Measurements from ENCODE around the gene MAP4K2. TPM values are rescaled to one million over a fixed set of nuclear protein-coding genes. Genes with fewer than 3 reads are reported as not detected.

MAP4K2 gene
- total and polyA plus RNA-seq, 9 of the 15 experiments (the other 6 are each of a cell fraction or from before 2014, with no cell fraction given): 0.13 to 14.5 (median 7.3) TPM

DNA sequence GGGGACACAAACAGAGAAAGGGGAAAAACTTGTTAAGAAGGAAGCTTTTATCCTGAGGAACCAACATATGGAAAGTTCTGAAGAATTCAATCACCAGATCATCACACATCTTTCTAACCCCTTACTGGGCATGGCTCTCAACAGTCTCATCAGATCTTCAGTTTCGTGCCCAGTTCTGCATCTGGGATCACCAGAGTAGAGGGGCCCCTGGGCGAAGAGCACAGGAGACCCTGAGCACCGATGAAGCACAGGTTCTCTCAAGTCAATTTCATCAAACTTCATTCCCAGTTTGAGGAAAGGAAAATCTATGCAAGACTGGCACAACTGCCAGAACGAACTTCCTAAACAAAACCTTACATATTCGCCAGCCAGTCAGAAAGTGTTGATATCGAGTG lies 34.7 kb downstream of the MAP4K2 start:
- no TSS peak for BruUV-seq (replicated peaks)
- WGBS (ENCODE audit: insufficient coverage, low coverage, missing lambda C conversion rate): 96% methylated on average over 6 of the region's 6 CpGs
- no peak overlapping the region for H3K27ac ChIP-seq (ENCODE audit: extremely low read depth, low read depth, low read length)
- ChIA-PET POLR2A (interaction anchor here (1.2 to 2.4 kb wide), 5 partner anchors 9 to 22 kb away, joined by 3 to 8 read pairs (median 5); partner anchors contain the start of genes PYGM and SF1), CTCF (ENCODE audit: low intra/inter-chr PET ratio) (no interaction called here)
- H3K9me3 ChIP-seq (replicated peaks; ENCODE audit: control insufficient read depth, insufficient read depth, low read depth, low read length): no peaks in the 10 kb centered on the region
- no peak overlapping the region for H2AFZ ChIP-seq (ENCODE audit: low read depth, low read length)
- ATAC-seq (no peak), DNase-seq (ENCODE audit: extremely low read depth in 1 of 4, low spot score in 3 of 4) (no peak), FAIRE-seq (peak; percentile 40)
- no peak overlapping the region for H3K4me2 ChIP-seq (ENCODE audit: insufficient read depth, low read length)
- peaks cover 5% of the 10 kb centered on the region for H3K9me1 ChIP-seq (ENCODE audit: control insufficient read depth, insufficient read depth, low read length)
- no peaks in the 10 kb centered on the region for H3K27me3 ChIP-seq (ENCODE audit: control insufficient read depth in 2 of 2, insufficient read depth in 2 of 2, low read length in 2 of 2)
- H3K4me1 ChIP-seq (replicated peaks in 1 of 2; ENCODE audit: control insufficient read depth in 2 of 2, insufficient read depth in 2 of 2, low read length in 2 of 2): peaks cover 6 to 27% of the 10 kb centered on the region in 2 experiments
- H3K4me3 ChIP-seq: no peak overlapping the region
- H4K20me1 ChIP-seq (replicated peaks; ENCODE audit: control insufficient read depth, insufficient read depth, low read length): peaks cover 65% of the 10 kb centered on the region
- in situ Hi-C loops (cut with MboI) (no loop called here), intact Hi-C loops (cut with micrococcal nuclease) (no loop called here)
- no peak overlapping the region for H3K9ac ChIP-seq (ENCODE audit: insufficient read depth in 1 of 2, low read depth in 2 of 2, low read length in 2 of 2)
- H3K36me3 ChIP-seq (ENCODE audit: control insufficient read depth, insufficient read depth, low read length): peaks cover 98% of the 10 kb centered on the region
- TF ChIP-seq PHF8 (IDR thresholded peaks at IDR 0.05; ENCODE audit: borderline replicate concordance, low read length): no peak
- 0 out of 2 replicates have a peak, but pooled peaks have one; percentile 34 for TF ChIP-seq SP1 (CRISPR knock-in tag; IDR thresholded peaks at IDR 0.05)
- peaks cover 61% of the 10 kb centered on the region for H3K79me2 ChIP-seq (ENCODE audit: control insufficient read depth, insufficient read depth, low read length)

DNA sequence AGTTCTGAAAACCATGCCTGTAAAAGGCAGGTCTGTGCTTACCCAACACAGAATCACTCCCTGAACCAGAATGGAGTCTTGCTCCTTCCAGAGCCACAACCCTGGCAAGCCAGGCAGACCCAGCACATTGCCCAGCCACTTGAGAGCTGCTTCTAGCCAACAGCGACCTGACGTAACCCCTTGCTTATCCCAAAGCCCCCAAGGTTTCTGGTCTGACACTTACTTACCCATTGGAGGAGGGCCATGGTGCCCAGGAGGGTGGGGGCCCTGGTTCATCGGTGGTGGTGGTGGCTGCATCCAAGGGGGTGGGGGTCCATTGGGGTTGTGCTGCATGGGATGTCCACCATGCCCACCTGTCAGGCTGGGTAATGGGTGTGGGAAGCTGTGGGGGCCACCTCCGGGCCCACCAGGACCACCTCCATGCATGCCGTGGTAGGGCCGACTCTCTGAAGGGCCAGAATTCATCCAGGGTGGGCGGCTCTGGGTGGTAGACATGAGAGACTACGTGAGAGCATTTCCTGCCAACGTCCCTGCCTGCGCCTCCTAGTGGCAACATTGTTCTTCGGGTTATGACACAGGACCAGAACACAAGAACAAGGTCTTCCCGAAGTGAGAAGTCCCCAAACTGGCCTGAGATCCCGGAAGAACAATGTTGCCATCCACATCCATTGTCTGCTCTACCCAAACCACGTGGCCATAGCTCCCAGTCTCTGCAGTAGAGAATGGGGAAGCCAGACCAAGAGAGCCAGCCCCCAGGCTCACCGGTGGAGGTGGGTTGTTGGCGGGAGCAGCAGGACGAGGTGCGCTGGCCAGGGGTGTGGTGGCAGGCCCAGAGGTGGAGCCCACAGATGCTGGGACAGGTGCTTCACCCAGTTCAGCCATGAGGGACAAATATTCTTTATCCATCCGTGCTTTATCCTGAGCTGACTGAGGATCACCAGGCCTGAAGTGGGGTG lies 35.4 kb downstream of the MAP4K2 start:
- BruUV-seq (replicated peaks): no TSS peak
- peaks cover 60% of the 10 kb centered on the region for H4K20me1 ChIP-seq (replicated peaks; ENCODE audit: control insufficient read depth, insufficient read depth, low read length)
- peak; percentile 78 for FAIRE-seq
- TF ChIP-seq POLR2A (conservative IDR thresholded peaks at IDR 0.05) (peak; percentile 61; the same call in 1 of the 2 replicates), FIP1L1 (IDR thresholded peaks at IDR 0.05; ENCODE audit: low read depth, low read length, poor library complexity, severe bottlenecking) (no peak), RAD21 (CRISPR knock-in tag; conservative IDR thresholded peaks at IDR 0.05 in 1 of 2, IDR thresholded peaks at IDR 0.05 in 1 of 2) (peak; percentile 13 to 46; a peak in 3 of 4 replicates), TRIM28 (IDR thresholded peaks at IDR 0.05) (no peak), CREBBP (IDR thresholded peaks at IDR 0.05; ENCODE audit: low read depth, low read length) (no peak), ZNF124 (CRISPR knock-in tag; IDR thresholded peaks at IDR 0.05) (no peak), SAFB2 (IDR thresholded peaks at IDR 0.05; ENCODE audit: borderline replicate concordance, low read depth, low read length, severe bottlenecking) (no peak), POLR2G (IDR thresholded peaks at IDR 0.05; ENCODE audit: low read depth, low read length) (peak; percentile 66)
- TF ChIP-seq, protein P1, sequence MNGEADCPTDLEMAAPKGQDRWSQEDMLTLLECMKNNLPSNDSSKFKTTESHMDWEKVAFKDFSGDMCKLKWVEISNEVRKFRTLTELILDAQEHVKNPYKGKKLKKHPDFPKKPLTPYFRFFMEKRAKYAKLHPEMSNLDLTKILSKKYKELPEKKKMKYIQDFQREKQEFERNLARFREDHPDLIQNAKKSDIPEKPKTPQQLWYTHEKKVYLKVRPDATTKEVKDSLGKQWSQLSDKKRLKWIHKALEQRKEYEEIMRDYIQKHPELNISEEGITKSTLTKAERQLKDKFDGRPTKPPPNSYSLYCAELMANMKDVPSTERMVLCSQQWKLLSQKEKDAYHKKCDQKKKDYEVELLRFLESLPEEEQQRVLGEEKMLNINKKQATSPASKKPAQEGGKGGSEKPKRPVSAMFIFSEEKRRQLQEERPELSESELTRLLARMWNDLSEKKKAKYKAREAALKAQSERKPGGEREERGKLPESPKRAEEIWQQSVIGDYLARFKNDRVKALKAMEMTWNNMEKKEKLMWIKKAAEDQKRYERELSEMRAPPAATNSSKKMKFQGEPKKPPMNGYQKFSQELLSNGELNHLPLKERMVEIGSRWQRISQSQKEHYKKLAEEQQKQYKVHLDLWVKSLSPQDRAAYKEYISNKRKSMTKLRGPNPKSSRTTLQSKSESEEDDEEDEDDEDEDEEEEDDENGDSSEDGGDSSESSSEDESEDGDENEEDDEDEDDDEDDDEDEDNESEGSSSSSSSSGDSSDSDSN (IDR thresholded peaks at IDR 0.05; ENCODE audit: borderline replicate concordance in 1 of 2, low read depth in 2 of 2, low read length in 2 of 2): no peak

More for the DNA sequence above, 35.4 kb downstream of the MAP4K2 start:
- intact Hi-C loops (cut with micrococcal nuclease): loop anchor here (1.0 kb wide), 1 partner anchor 24 kb away; no protein-coding TSS in a partner anchor
- Histone ChIP-seq H3K4me1 (replicated peaks in 1 of 2; ENCODE audit: control insufficient read depth in 2 of 2, insufficient read depth in 2 of 2, low read length in 2 of 2) (peaks cover 9 to 27% of the 10 kb centered on the region in 2 experiments), H3K4me2 (ENCODE audit: insufficient read depth, low read length) (no peak overlapping the region), H3K27me3 (ENCODE audit: control insufficient read depth in 2 of 2, insufficient read depth in 2 of 2, low read length in 2 of 2) (no peaks in the 10 kb centered on the region), H3K9me1 (ENCODE audit: control insufficient read depth, insufficient read depth, low read length) (peaks cover 7% of the 10 kb centered on the region), H2AFZ (ENCODE audit: low read depth, low read length) (no peak overlapping the region), H3K27ac (ENCODE audit: extremely low read depth, low read depth, low read length) (no peak overlapping the region), H3K9me3 (replicated peaks; ENCODE audit: control insufficient read depth, insufficient read depth, low read depth, low read length) (no peaks in the 10 kb centered on the region), H3K36me3 (ENCODE audit: control insufficient read depth, insufficient read depth, low read length) (peaks cover 98% of the 10 kb centered on the region), H3K4me3 (no peak overlapping the region), H3K79me2 (ENCODE audit: control insufficient read depth, insufficient read depth, low read length) (peaks cover 54% of the 10 kb centered on the region), H3K9ac (ENCODE audit: insufficient read depth in 1 of 2, low read depth in 2 of 2, low read length in 2 of 2) (0 out of 4 replicates have a peak overlapping the region, but pooled peaks of 1 of the 2 experiments have one; percentile 18)
- CTCF ChIA-PET (ENCODE audit: low intra/inter-chr PET ratio): interaction anchor here (1.0 kb wide), 1 partner anchor 24 kb away, joined by 3 read pairs; no protein-coding TSS in a partner anchor
- 68% methylated on average over 18 of the region's 19 CpGs for WGBS (ENCODE audit: insufficient coverage, low coverage, missing lambda C conversion rate)
- DNase-seq (ENCODE audit: extremely low read depth in 1 of 4, low spot score in 3 of 4) (peak in 2 of 4 experiments; percentile 47 to 79), ATAC-seq (peak; percentile 67)
- in situ Hi-C loops (cut with MboI): no loop called here
- POLR2A ChIA-PET: interaction anchor here (1.0 to 2.4 kb wide), 6 partner anchors 8 to 79 kb away, joined by 3 to 8 read pairs (median 4); partner anchors contain the start of genes PYGM and SF1

Data from K562 (cell line).